Stimulated activated effector memory CD8-positive, alpha-beta T cell treated with anti-CD3 and anti-CD28 coated beads, Interleukin-12 subunit alpha, Interleukin-12 subunit beta, amount 100 ng/mL, for 72 hours (primary cell): ENCODE data around the gene SEC14L2.
A peak's percentile ranks its signal among the peaks of the same experiment; 100 is the strongest.

Source experiments
- ATAC-seq: fragments of 150-1000 bp; cut with Tn5 transposase; 2 replicates; pipeline ENCODE4 v1.10.0; 2021
- DNase-seq, 2 donors: peaks; one replicate each; pipeline ENCODE4 v3.0.0; 2021 to 2022; ENCODE audit warnings: low spot score in 2 of 2
- H3K27ac Mint-ChIP-seq: one replicate; pipeline ENCODE4 v1.8.0; 2022; ENCODE audit warnings: mild to moderate bottlenecking, mixed read lengths
- H3K36me3 Mint-ChIP-seq: one replicate; pipeline ENCODE4 v1.8.0; 2022; ENCODE audit warnings: mild to moderate bottlenecking, mixed read lengths
- H3K4me1 Mint-ChIP-seq: one replicate; pipeline ENCODE4 v1.8.0; 2022; ENCODE audit warnings: mixed read lengths
- H3K4me3 Mint-ChIP-seq: one replicate; pipeline ENCODE4 v1.8.0; 2022; ENCODE audit warnings: mild to moderate bottlenecking, mixed read lengths
- H3K9me3 Mint-ChIP-seq: one replicate; pipeline ENCODE4 v1.8.0; 2022; ENCODE audit warnings: mixed read lengths

The SEC14L2 gene

GRCh38 chr22:30411780-30412179, 15.0 kb downstream of the SEC14L2 start:
- Mint-ChIP-seq H3K36me3 (peaks cover 86% of the 10 kb centered on the region), H3K4me3 (no peak overlapping the region), H3K9me3 (no peaks in the 10 kb centered on the region), H3K4me1 (peaks cover 16% of the 10 kb centered on the region), H3K27ac (peak overlapping the region; percentile 43)
- ATAC-seq (no peak), DNase-seq (no peak)

- ATAC-seq (no peak), DNase-seq (no peak)
- H3K36me3 Mint-ChIP-seq = peaks cover 83% of the 10 kb centered on the region
- H3K9me3 Mint-ChIP-seq = no peaks in the 10 kb centered on the region
- peaks cover 16% of the 10 kb centered on the region for H3K4me1 Mint-ChIP-seq
- no peak overlapping the region for H3K4me3 Mint-ChIP-seq
- peak overlapping the region; percentile 80 for H3K27ac Mint-ChIP-seq
These were observed 16.2 kb downstream of the SEC14L2 start for GRCh38 chr22:30413001-30413400.

- Mint-ChIP-seq H3K4me1 (peaks cover 16% of the 10 kb centered on the region), H3K9me3 (no peaks in the 10 kb centered on the region), H3K4me3 (no peak overlapping the region), H3K36me3 (peaks cover 82% of the 10 kb centered on the region), H3K27ac (peak overlapping the region; percentile 80)
- DNase-seq = no peak
- no peak for ATAC-seq
These were observed 17.1 kb downstream of the SEC14L2 start for GRCh38 chr22:30413745-30414524.

GRCh38 chr22:30414525-30415047, 17.8 kb downstream of the SEC14L2 start:
- no peak overlapping the region for H3K4me3 Mint-ChIP-seq

GRCh38 chr22:30416403-30416802, 19.6 kb downstream of the SEC14L2 start:
- Mint-ChIP-seq H3K27ac (no peak overlapping the region), H3K4me3 (no peak overlapping the region), H3K4me1 (peaks cover 28% of the 10 kb centered on the region), H3K9me3 (no peaks in the 10 kb centered on the region), H3K36me3 (peaks cover 76% of the 10 kb centered on the region)
- ATAC-seq = no peak
- DNase-seq = no peak

More at GRCh38 chr22:30414525-30415047, 17.8 kb downstream of the SEC14L2 start:
- peak overlapping the region; percentile 80 for H3K27ac Mint-ChIP-seq
- ATAC-seq (no peak), DNase-seq (no peak)
- peaks cover 16% of the 10 kb centered on the region for H3K4me1 Mint-ChIP-seq
- H3K36me3 Mint-ChIP-seq = peaks cover 82% of the 10 kb centered on the region
- H3K9me3 Mint-ChIP-seq = no peaks in the 10 kb centered on the region

- H3K36me3 Mint-ChIP-seq = peaks cover 74% of the 10 kb centered on the region
- H3K4me3 Mint-ChIP-seq = no peak overlapping the region
- ATAC-seq = no peak
- DNase-seq = no peak
- no peak overlapping the region for H3K27ac Mint-ChIP-seq
- peaks cover 32% of the 10 kb centered on the region for H3K4me1 Mint-ChIP-seq
- H3K9me3 Mint-ChIP-seq = no peaks in the 10 kb centered on the region
These were observed 20.0 kb downstream of the SEC14L2 start for GRCh38 chr22:30416837-30417236.

- no peak for DNase-seq
- H3K36me3 Mint-ChIP-seq = peaks cover 73% of the 10 kb centered on the region
- peaks cover 48% of the 10 kb centered on the region for H3K4me1 Mint-ChIP-seq
These were observed 23.7 kb downstream of the SEC14L2 start for GRCh38 chr22:30420347-30421125.

GRCh38 chr22:30421695-30422480, 25.1 kb downstream of the SEC14L2 start:
- peaks cover 59% of the 10 kb centered on the region for H3K4me1 Mint-ChIP-seq
- ATAC-seq (no peak), DNase-seq (no peak)
- H3K9me3 Mint-ChIP-seq = no peaks in the 10 kb centered on the region
- H3K27ac Mint-ChIP-seq = peak overlapping the region; percentile 98
- peak overlapping the region; percentile 91 for H3K4me3 Mint-ChIP-seq
- H3K36me3 Mint-ChIP-seq = peaks cover 73% of the 10 kb centered on the region

More at GRCh38 chr22:30420347-30421125, 23.7 kb downstream of the SEC14L2 start:
- Mint-ChIP-seq H3K9me3 (no peaks in the 10 kb centered on the region), H3K27ac (peak overlapping the region; percentile 48), H3K4me3 (peak overlapping the region; percentile 91)
- no peak for ATAC-seq

- no peaks in the 10 kb centered on the region for H3K9me3 Mint-ChIP-seq
- H3K27ac Mint-ChIP-seq = peak overlapping the region; percentile 98
- H3K36me3 Mint-ChIP-seq = peaks cover 78% of the 10 kb centered on the region
- no peak for DNase-seq
- peaks cover 67% of the 10 kb centered on the region for H3K4me1 Mint-ChIP-seq
- no peak for ATAC-seq
- H3K4me3 Mint-ChIP-seq = peak overlapping the region; percentile 91
These were observed 25.9 kb downstream of the SEC14L2 start for GRCh38 chr22:30422481-30423300.

- Mint-ChIP-seq H3K4me3 (peak overlapping the region; percentile 91), H3K9me3 (no peaks in the 10 kb centered on the region), H3K4me1 (peaks cover 69% of the 10 kb centered on the region), H3K36me3 (peaks cover 79% of the 10 kb centered on the region), H3K27ac (peak overlapping the region; percentile 98)
- ATAC-seq (peak; percentile 63), DNase-seq (peak in 1 of 2 donors; percentile 45)
These were observed 26.6 kb downstream of the SEC14L2 start for GRCh38 chr22:30423301-30423958.

GRCh38 chr22:30423959-30424533, 27.2 kb downstream of the SEC14L2 start:
- H3K27ac Mint-ChIP-seq = peak overlapping the region; percentile 98
- peaks cover 80% of the 10 kb centered on the region for H3K36me3 Mint-ChIP-seq
- H3K4me1 Mint-ChIP-seq = peaks cover 69% of the 10 kb centered on the region
- ATAC-seq (peak; percentile 91), DNase-seq (peak; percentile 90 to 96)
- no peaks in the 10 kb centered on the region for H3K9me3 Mint-ChIP-seq
- H3K4me3 Mint-ChIP-seq = peak overlapping the region; percentile 91

GRCh38 chr22:30424534-30425326, 27.9 kb downstream of the SEC14L2 start:
- Mint-ChIP-seq H3K36me3 (peaks cover 79% of the 10 kb centered on the region), H3K4me3 (peak overlapping the region; percentile 91), H3K4me1 (peaks cover 69% of the 10 kb centered on the region), H3K9me3 (no peaks in the 10 kb centered on the region), H3K27ac (peak overlapping the region; percentile 98)
- ATAC-seq = no peak
- DNase-seq = peak in 1 of 2 donors; percentile 61

- Mint-ChIP-seq H3K4me3 (peak overlapping the region; percentile 91), H3K36me3 (peaks cover 79% of the 10 kb centered on the region), H3K4me1 (peaks cover 64% of the 10 kb centered on the region), H3K27ac (peak overlapping the region; percentile 98), H3K9me3 (no peaks in the 10 kb centered on the region)
- no peak for DNase-seq
- ATAC-seq = no peak
These were observed 28.5 kb downstream of the SEC14L2 start for GRCh38 chr22:30425327-30425615.
